NCI-H2227 (cell line): Measurements from ENCODE around the gene PDE11A.
"Not testable (repeated sequence)": the region's sequence is repeated elsewhere in the genome, so short reads cannot be mapped to it uniquely, and the experiment has no call there.

Experiments
- DNase-seq: peaks from one replicate; lab custom pipeline; 2025; ENCODE audit not compliant: unreplicated experiment; lab: John Stamatoyannopoulos, UW

Gene PDE11A

DNA sequence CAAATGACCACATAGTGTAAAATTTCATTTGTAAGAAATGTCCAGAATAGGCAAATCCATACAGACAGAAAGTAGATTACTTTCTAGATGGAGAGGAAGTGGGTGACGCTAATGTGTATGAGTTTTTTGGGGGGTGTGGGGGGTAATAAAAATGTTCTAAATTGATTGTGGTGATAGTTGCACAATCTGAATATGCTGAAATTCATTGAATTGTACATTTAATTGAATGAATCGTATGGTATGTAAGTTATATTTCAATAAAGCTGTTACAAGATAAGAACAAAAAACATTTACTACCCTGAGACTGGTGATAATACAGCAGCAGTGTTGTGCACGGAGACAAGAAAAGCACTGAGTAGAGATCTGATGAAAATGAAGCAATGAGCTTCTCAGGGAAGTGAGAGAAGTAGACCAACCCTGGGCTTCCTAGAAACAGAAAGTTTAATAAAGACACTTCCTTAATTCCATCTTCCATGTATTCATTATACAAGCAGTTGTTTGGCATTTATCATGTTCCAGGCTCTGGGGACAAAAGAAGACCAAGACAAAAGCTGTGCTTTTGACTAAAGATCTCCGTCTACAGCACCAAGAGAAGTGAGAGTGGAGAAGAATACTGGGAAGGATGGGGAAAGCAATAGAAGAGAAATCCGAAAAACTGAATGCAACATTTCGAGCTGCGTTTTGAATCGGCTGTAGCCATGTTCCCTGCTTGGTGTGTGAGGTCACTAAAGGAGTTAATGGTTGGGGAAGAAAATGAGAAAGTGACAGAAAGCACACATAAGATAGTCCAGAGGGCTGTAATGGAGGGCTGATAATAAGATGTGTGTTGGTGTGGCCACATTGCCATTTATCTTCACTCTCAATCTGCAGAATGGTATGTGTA, 1.8 kb upstream of the PDE11A start:
- no peak for DNase-seq

DNA sequence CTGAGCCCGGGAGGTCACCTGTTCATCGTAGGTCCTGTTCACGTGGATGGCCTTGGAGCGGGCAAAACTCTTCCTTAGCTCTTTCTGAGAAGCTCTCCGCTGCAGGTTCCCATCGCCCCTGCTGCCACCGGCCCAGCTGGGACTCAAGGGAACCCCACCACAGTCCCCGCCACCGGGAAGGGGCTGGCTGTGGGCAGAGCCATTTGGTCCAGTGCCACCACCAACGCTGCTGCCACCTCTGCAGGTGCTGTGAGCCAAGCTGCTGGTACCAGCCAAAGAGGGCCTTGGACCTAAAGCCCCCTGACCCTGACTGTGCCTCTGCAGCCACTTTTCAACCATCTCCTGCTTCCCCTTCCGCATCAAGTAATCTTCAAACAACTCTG, 586 bp downstream of the PDE11A start:
- DNase-seq = no peak

DNA sequence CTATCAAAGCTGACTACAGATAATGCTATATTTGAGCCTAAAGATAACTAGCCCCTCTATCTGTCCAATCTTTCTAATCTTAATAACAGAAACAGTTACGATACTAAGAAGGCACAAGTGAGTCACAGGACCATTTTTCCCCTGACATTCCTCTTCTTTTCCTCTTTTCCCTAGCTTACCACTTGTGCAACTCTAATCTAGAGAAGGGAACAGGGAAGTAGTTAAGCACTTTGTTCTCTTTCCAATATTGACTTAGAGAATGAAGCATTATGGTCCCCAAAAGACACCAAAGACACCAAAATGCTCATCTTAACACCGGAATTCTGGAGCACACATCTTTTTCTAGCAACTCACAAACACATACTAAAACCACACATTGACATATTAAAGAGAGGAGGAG, 1.8 kb downstream of the PDE11A start:
- no peak for DNase-seq

DNA sequence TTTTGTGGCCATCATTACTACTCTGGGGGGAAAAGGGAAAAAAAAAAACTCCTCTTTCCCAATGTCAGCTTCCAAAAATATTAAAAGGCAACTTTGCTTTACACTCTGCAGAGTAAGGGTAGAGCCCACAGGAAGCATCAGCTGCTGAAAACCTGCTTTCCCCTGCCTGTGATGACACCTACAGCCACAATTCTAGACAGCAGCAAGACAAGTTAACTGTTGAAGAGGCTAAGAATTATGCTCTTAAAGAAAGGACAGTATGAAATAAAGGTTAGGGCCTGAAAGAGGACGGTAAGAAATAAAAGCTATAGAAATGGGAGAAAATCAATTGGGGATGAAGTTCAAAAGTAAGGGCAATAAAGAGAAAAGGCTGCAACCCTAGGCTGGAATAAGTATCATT, 3.0 kb downstream of the PDE11A start:
- no peak for DNase-seq

DNA sequence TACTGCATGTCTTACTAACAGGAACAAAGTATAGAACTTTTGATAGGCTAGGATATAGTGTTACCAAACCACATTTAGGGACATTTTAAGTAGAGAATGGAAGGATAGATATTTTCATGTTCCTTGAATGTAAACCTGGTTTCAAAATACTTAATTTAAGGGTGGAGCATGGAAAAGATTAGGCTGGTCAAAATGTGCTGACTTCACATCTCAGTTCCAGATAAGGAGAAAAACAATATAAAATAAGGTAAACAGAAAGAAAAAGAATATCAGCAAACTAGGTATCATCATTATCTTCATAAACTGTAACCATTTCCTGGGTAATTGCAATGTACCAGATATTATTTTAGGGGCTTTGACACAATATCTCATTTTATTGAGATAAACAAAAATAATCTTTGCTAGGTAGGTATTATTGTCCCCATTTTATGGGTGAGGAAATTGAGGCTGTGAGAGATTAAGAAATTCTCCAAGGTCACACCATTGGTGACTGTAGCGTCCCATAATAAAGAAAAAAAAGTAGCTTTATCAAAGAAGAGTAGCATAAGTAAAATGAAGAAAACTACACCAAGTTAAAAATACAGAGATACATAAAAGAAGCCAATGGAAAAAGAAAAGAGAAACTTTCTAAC, 3.6 kb downstream of the PDE11A start:
- DNase-seq = no peak

DNA sequence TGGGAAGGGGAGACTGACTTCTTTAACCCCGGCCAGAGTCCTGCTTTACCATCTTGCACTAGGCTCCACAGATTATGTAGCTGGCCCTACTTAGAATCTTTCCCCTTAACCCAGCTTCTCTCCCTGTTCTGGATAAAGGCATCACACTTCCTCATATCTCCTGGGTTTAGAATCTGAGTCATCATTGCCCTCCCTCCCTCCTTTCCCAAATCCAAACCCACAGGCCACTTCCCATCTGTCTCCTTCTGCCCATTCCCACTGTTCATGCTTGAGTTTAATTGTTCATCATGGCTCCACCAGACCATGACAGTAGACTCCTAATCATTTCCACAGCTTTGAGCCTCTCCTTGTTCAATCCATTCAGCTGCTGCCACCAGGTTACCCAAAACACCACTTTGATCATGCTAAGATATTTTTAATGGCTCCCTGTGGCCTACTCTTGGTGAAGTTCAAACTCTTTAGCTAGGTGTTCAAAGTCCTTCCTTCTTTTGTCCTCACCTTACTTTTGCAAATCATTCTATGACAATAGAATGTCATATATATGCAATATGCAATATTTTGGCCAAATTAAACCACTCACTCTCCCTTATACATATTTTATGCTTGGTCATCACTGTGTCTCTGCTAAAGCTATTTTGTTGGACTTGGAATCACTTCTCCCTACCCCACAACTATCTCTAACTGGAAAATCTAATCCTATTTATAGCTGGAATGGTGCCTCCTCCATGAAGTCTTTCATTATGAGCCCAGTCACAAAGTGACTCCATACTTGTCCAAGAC, 5.5 kb downstream of the PDE11A start:
- no peak for DNase-seq

DNA sequence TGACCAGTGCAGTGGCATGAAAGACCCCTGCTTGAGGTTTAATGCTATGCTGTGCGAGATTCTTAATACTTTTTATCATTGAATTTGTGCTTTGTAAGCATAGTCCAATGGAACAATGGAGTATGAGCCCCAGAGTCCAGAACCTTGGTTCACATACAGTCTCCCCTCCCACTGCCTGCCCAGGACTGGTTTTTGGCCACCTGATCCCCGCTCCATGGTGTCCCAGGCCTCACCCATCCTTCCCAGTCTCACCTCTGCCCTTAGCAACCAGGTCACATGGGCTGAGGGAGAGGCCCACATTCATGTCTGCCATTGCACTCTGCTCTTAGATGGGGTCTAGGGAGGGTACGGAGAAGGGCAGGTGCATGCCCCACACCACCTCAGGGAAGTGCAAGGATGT, 6.3 kb downstream of the PDE11A start:
- DNase-seq = no peak

DNA sequence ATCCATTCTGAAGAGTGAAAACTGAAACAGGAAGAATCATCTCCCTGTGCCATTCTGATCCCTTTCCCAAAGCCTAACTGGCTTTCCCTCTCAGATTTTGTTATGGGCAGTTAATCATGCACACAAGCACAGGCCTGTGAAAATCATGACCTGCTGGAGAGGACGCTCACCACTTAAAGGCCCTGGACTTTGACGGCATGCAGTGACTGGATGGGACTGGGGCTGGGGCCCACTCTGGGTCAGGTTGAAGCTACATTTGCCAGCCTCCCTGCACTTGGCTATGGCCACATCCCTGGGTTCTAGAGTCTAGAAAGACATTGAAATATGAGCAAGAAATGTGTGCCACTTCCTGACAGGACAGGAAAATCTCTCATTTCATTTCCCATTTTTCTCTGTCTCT, 12.9 kb downstream of the PDE11A start:
- no peak for DNase-seq

DNA sequence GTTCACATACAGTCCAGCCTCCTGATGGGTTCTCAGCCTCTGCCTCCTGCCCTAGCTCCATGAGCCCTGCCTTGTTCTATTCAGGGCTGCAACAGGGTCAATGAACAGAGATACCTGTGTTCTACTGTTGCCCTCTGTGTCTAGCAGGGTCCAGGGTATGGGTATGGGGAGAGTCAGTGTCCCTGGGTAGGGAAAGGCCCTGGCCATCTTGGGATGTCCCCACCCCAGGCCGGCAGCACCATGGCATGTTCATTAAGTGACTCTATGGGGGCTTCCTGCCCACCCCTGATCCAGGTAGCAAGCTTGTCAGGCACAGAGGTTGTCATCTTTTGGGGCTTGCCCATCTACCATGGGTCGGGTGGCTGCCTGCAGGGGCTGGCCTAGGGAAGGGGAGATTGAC, 13.5 kb downstream of the PDE11A start:
- DNase-seq = no peak

DNA sequence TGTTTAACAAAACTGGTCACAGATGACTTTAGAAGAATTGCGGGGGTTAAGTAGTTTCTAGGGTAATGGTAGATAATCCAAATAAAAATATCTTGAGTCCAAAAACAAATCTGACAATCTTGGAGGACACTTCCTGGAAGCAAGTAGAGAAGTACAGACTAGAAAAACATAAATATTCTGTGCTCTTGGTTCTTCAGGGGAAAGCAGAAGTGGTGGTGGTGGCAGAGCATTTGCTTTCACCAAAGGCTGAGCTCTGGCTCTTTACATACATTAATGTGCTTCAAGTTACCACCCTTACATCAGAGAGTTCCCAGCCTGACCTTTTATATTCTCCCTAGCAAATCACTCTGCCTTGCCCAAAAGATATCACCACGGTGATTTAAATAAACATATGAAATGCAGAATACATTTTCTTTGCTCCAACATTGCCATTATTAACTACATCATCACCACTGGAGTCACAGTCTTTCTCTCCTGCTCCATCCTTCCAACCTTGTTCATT, 15.3 kb downstream of the PDE11A start:
- DNase-seq = no peak

DNA sequence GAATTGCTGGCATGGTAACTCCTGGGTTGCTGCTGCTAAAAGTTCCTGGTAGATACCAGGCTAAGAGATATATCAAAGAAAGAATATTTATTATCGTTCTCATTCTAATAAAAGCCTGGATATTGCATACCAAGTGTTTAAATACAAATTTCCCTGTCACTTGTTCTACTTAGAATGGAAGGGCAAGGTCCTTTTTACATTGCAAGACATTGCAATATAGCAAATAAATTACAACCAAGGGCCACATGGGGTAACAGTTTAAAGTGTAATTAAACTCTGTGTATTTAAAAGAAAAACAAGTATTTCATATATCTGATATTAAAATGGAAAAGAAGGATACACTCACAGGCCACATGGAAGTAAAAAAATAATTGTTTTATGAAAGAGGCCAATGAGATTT, 16.2 kb downstream of the PDE11A start:
- DNase-seq = no peak

DNA sequence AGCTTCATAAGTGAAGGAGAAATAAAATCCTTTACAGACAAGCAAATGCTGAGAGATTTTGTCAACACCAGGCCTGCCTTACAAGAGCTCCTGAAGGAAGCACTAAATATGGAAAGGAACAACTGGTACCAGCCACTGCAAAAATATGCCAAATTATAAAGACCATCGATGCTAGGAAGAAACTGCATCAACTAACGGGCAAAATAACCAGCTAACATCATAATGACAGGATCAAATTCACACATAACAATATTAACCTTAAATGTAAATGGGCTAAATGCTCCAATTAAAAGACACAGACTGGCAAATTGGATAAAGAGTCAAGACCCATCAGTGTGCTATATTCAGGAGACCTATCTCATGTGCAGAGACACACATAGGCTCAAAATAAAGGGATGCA, 21.3 kb downstream of the PDE11A start:
- not testable (repeated sequence) for DNase-seq

DNA sequence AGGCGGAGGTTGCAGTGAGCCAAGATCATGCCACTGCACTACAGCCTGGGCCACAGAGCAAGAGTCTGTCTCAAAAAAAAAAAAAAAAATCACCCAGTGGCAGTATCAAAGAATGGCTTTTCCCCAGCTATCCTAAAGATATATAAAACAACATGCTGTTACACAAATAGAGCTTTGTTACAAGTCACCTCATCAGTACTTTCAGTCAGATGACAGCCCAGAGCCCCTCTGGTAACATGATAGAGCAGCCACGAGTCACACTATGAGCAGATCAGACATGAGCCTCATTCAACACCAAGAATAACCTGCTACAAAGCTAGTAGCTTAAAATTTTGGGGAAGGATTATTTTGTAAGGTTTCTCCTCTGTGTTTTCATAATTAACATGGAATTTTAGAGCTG, 25.2 kb downstream of the PDE11A start:
- DNase-seq = no peak

DNA sequence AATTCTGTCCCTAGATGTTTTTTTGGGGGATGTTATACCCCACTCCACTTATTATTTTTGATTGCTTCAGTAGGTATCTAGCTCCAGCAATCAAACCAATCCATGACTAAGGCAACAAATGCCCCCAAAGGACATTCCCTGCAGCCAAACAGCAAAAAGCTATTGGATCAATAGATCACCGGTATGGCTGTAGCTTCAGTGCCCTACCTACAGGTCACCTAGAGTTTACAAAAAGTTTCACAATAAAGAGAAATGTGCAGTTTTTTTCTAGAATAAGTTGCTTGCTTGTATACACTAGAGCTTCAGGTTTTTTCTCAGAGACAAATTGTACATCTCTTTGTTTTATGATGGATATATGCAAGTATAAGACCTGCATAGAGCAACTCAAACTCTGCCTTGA, 27.7 kb downstream of the PDE11A start:
- DNase-seq = no peak

DNA sequence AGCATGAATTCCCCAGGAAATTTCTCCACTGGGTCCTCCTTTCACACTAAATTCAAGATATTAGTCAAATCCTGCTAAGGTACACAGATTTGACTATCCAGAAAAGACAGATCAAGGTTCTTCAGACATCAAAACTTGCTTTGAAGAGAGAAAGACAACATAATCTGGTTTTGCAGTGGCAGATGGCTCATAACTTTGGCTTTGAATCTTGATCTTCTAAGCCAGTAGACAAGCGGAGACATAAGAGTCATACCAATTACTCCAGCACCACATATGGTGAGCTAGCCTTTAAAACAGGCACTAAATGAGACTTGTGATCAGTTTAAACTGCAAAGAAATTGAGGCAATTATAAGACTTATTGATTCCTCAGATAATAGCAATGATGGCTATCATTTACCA, 29.3 kb downstream of the PDE11A start:
- DNase-seq = no peak

DNA sequence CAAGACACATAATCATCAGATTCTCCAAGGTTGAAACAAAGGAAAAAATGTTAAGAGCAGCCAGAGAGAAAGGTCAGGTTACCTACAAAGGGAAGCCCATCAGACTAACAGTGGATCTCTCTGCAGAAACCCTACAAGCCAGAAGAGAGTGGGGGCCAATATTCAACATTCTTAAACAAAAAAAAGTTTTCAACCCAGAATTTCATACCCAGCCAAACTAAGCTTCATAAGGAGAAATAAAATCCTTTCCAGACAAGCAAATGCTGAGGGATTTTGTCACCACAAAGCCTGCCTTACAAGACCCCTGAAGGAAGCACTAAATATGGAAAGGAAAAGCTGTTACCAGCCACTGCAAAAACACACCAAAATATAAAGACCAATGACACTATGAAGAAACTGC, 39.0 kb downstream of the PDE11A start:
- not testable (repeated sequence) for DNase-seq

DNA sequence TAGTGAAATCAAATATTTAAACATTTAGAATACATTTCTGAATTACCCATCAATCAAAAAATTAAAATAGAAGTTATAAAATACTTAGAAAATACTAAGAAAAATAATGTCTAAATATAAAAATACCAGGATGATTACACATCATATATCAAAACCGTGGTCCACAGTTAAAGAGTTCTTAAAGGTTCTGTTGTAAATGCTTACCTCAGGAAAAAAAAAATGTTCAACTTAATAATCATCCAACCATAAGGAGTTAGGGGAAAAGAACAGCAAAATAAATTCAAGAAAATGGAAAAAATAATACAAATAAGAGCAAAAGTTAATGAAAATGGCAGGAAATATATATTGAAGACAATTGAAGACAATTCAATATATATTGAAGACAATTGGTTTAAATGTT, 43.2 kb downstream of the PDE11A start:
- DNase-seq = no peak

DNA sequence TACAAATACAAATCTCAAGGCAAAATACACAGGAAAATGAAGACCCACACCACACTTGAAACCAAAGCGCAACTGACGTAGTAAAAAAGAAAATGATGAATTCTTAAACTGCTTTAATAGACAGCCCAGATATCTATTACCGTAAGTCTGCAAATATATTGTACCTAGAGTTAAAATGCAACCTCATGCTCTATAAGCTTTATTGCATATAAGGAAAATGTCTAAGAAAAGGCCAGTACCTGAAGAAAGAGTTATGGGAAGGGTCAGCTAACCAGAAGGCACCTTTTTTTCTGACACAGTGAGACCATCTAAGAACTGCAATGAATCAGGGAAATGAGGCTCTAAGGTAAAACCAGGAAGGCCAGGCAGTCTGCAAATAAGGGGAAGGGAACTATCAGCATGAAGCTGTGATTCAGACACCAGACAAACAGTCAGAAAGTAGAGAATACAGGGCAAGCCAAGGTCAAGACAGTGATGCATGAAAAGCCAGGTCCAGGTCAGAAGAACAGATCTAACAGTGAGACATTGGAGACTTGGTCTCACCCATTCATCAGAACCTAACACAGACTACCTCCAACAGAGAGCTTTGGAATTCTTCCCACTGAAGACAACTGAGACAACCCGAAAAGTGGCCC, 46.9 kb downstream of the PDE11A start:
- no peak for DNase-seq

DNA sequence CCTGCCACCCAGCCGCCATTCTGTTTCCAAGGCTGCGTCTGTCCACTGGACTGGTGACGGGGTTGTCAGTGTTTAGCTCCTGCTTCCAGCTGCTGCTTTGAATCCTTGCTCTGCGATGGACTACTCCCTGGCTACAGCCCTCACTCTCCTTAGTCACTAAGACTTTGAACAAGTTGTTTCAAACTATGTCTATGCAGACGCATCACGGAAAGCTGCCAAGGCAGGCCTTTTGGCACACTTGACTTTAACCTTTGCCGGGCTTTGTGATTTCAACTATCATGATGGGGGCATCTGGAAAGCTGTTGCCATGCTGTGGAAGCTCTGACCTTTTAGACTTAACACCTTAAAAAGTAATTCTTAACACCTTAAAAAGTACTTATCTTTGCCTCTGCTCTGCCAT, 54.4 kb downstream of the PDE11A start:
- no peak for DNase-seq

DNA sequence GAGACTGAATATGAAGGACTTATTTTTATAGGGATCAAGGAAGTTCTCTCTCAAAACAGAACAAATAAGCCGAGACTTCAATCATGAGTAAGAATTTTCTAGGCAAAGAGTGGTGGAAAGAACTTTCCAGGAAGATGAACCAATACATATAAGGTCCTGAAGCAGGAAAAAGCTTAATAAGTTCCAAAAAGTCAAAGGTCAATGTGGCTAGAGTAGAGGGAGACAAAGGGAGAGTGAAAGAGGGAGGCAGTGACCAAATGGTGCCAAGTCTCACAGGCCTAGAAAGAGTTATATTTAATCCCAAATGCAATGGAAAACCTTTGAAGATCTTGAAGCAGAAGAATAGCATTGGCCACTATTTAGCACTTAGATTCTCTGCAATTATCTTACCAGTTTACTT, 56.0 kb downstream of the PDE11A start:
- no peak for DNase-seq

DNA sequence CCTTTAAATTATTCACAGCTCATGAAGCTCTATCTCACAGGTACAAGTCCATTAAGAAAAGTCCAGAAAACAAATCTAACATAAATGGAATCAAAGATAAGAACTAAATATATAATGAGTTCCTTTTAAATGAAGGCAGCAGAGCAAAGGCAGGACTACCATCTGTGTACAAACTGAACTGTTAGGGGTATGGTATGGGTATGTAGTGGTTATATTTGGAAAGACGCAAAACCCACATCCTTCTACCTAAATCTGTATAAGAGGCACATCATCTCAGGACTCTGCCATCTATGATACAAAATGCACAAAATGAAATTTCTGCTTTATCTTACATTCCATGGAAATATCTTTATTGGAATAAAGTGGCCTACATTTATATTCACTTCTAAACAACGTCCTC, 59.9 kb downstream of the PDE11A start:
- no peak for DNase-seq
